Endometrial microvascular endothelial cells (primary cell): Measurements from ENCODE around the gene KDM4B. TPM values are rescaled to one million over a fixed set of nuclear protein-coding genes. Genes with fewer than 3 reads are reported as not detected.

Experiments
- in situ Hi-C: cut with HindIII; loops from 2 replicates; pipeline ENCODE4 v1.10.0; 2017; ENCODE audit warnings: low sequenced_read_pairs, low pct_unique_long_range_greater_than_20kb; ENCODE audit errors: inconsistent ontology term
- total RNA-seq: library from RNA; depleted of rRNA; stranded (reverse); fragments of >200 nt; gene quantifications from one replicate; pipeline ENCODE4 v1.2.3, GENCODE V29; 2015; ENCODE audit errors: inconsistent ontology term

The KDM4B gene
- total RNA-seq, 1 donor from 2014 or later = 12.5 TPM

DNA sequence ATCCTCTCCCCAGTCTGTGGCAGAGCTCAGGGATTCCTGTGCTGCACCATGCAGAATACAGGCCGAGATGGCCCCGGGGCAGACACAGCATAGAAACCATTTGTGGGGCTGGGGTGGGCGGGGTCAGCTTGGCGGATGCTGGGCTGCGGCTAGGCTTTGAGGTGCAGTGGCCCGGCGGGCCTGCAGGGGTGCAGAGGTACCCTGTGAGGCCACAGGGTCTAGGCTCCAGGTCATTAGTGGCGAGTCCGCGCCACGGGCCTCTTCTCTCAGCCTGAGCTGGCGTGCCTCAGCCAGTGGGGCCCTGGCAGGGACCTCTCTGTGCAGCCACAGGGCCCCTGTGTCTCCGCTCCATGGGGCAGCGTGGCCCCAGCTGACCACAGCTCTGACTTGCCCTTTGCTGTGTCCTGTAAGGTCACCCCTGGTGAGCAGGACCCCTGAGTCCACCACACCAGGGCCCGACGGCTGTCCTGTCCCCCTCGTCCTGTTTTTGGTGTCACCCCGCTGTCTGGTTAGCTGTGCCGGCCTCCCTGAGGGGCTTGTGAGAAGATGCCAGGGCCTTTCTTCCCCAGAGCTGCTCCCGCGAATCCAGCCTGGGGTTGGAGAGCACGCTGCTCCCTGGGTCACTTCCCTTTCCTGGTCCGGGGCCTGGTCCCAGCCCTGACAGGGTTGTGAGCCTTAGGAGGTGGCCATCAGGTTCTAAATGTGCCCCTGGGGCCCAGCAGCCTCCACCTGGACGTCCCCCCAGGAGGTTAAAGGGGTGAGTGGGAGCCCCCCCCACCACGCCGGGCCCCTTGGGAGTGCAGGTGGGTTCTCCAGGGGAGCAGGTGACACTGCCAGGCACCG is 12.1 kb downstream of the KDM4B start:
- in situ Hi-C loops = no loop called here

DNA sequence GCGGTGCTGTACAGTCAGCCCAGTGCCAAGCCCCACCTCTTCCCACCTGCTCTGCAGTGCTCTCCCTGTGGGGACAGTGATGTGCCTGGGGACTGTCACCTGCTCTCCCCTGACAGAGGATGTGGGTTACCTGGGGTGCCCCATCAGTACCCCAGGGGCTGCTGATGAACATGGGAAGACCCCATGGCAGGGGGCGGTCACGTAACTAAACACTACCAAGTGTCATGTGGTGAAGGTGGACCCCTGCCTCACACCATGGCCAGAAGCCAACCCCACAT is 12.7 kb downstream of the KDM4B start:
- in situ Hi-C loops = no loop called here

DNA sequence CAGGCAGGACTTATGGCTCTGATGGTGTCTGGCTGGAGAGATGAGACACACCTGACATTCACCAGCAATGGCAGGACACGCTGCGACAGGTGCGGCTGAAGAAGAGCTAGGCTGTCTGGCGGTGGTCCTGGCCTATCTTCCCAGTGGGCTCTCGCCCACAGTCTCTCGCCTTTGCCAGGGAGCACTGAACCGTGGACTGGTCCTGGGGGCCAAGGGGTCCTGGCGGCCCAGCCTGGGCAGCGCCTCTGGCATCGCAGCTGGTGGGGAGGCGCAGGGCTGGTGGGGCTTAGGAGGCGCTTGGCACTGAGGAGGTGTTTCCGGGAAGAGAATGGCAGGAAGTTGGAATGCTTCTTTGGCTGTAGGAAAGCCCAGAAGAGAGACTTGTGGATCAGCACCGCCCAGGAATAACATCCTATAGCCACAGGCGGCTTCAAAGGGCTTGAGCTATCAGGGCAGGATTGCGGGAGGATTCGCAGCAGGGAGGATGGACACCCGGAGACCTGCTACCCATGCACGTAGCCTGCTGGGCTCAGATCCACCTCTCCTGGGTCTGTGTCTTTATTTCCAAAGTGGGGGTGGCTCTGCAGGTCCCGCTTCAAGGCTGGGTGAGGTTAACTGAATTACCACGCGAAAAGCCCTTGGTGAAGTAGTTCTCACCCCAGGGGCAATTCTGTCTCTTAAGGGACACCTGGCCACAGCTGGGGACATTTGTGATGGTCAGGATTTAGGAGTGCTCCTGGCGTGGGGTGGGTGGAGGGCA is 14.6 kb downstream of the KDM4B start:
- in situ Hi-C loops = no loop called here

DNA sequence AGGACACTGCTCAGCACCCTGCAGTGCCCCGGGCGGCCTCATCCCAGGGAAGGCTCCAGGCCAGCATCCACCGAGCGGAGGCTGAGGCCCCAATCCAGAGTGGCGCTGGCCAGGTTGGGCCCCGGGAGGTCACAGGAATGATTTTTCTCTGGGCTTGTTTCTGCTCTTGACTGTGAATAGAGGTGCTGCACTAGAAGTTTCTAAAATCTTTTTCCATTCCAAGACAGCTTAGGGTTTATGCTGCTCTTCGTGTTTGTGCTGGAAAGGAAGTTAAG is 15.1 kb downstream of the KDM4B start:
- in situ Hi-C loops = no loop called here

DNA sequence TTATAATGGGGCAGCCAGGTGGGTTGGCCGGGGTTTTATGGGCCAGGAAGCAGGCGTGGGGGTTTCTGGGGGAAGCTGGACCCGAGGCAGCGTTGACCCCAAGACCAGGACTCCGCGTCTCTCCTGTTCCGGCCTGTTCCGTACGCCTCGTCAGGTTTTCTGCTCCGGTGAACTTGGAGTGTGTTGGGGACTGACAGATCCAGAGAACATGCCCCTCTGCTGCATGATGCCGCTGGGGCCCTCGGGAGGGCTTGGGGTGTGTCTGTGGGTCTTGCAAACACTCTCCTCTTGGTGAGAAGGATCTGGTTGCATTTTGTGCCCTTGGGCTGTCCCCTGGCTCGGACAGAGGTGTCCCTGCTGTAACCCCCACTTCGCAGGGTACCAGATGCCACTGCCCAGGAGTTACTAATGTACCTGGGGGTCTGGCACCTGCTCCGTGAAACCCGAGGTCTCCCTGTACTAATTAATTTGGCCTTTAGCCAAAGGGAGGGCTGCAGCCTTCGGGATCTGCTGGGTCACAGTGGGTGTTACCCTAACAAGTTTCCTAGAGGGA is 15.6 kb downstream of the KDM4B start:
- in situ Hi-C loops = no loop called here

DNA sequence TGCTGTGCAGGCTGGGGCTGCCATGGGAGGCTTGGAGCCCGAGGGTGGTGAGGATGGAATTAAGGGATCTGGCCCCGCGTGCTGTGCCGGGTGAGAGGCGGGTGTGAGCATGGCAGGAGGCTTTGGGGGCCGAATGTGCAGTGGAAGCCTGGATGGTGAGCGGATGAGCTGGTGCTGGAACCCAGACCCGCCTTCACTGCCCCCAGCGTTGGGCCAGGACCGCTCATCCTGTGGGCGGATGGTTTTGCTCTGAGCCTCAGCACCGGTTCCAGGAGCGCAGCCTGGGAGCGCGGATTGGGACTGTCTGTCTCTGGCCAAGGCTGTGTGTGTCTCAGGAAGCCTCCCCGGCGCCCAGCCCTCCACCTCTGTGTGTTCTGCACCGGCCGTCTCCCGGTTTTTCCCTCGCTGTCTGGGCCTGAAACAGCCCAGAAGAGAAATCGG is 16.7 kb downstream of the KDM4B start:
- in situ Hi-C loops = no loop called here

DNA sequence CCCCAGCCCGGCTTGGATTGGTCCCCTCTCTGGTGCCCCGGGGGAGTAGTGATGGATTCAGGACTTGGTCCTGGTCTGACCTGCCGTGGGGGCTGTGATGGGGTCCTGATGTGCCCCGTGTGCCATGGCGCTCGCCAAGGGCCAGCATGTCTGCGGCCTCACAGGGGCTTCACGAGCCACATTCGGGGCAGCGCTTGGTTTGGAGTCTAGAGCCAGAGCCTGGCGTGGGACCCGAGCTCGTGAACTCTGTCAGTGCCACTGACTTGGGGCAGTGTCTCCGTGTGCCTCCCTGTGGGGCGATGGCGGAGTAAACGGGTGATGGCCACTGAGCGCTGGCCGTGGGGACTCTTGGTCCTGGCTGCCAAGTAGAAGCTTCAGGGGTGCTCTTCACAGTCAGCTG is 17.1 kb downstream of the KDM4B start:
- in situ Hi-C loops = no loop called here

DNA sequence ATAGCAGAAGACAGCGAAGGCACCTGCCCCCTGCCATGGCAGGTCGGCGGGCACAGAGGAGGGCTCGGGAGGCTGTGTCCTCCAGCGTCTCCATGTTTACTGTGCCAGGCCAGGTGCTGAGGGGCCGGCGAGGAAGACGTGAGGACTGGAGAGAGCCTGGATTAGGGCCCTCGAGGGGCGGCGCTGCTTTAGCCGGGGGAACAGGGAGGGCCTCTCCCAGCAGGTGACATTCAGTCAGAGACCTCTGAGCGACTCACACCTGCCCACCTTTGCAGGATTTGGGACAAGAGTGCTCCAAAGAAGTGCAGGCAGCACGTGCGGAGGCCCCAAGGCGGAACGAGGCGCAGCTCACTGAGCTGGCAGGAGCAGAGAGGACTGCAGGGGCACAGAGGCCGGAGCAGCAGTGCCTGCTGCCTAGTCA is 17.6 kb downstream of the KDM4B start:
- in situ Hi-C loops = no loop called here

DNA sequence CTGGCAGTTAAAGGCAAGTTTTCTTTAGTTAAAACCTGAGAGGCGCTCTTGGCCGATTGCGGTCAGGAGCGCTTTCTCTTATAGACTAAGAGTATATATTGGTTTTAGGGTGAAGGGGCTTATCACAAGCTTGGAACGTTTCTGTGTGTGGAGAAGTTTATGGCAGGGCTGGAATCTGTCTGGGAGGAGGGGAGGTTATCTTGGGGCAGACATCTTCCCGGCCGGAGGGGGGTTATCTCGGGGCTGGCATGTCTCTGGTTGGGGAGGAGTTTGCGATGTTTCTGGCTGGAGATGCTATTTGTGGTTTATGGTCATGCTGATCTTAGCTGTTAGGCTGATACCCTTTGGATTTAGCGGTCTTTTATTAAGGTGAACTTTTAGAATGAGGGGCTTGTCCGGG is 18.3 kb downstream of the KDM4B start:
- in situ Hi-C loops = no loop called here

DNA sequence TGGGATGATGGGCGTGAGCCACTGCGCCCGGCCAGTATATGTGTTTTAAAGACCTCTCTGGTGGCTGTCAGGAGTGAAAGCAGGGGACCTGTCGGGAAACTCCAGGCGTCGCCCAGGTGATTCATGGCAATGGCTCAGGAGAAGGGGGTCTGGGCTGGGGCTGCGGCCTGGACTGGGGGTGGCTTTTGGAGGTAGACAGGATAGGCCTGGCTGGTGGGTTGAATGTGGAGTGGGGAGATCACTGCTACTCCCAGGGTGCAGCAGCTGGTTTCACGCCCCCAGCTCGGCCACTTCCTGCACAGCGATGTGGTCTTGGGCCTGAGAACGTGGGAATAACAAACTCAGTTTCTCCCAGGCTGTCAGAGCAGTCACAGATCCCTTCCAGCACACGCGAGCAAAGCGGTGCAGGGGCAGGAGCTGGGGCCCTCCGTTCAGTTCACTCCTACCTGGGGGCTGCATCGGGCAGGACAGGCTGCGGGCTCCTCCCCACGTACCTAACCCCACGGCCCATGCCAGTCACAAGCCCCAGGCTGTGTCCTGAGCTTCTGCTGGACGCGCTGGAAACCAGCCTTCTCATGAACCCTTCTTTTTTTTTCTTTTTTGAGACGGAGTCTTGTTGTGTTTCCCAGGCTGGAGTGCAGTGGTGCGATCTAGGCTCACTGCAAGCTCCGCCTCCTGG is 18.9 kb downstream of the KDM4B start:
- in situ Hi-C loops = no loop called here

DNA sequence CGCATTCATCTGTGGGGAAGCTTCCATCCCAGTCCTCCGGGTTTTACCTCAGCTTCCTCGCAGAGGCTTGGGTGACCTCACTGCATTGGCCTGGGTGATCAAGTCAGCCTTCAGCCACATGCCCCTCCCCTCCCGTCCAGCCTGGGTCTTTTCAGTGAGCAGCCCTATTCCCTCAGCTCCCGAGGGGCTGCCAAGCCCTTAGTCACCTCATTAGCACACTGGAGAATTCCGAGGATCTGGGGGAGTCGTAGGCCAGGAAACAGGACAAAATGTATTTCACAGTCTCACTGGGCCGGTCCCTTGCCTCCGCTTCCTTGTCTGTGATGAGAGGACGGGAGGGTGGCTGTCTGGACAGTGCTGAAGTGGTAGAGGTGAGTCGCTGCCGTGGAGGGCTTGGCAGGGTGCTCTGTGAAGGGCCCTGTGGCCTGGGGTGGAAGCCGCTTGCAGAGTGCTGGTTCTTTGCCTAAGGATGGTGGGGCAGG is 19.9 kb downstream of the KDM4B start:
- in situ Hi-C loops = no loop called here

DNA sequence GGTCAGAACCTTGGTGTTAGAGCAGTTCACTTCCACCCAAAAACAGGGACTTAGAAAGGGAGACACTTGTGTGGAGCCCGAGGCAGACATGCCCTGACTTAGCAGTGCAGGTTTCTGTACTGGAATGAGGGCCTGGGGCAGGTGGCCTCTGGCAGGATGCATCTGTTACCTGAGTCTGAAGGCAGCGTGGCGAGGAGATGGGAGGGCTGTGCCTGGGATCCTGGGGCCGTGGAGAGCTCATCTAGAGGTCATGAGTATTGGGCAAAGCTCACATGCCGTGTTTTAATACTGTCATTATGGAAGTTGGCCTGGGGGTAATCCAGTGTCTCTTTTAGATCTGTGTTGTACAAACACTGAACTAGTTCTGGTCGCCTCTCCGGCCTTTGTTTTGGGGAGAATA is 21.4 kb downstream of the KDM4B start:
- in situ Hi-C loops = no loop called here

DNA sequence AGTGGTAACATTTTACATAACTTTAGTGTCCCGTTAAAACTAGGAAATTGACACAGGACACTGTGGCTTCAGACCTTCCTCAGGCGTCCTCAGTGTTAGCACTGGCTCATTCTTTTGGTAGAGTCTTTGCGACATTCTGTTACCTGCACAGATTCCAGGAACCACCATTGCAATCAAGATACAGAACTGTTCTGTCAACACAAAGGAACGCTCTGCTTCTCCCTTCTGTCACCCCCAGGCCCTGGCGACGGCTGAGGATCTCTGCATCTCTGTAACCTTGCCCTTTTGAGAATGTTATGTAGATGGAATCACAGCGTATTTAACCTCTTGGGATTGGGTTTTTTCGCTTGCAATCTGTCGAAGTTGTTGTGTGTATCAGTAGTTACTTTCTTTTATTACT is 22.6 kb downstream of the KDM4B start:
- in situ Hi-C loops = no loop called here

DNA sequence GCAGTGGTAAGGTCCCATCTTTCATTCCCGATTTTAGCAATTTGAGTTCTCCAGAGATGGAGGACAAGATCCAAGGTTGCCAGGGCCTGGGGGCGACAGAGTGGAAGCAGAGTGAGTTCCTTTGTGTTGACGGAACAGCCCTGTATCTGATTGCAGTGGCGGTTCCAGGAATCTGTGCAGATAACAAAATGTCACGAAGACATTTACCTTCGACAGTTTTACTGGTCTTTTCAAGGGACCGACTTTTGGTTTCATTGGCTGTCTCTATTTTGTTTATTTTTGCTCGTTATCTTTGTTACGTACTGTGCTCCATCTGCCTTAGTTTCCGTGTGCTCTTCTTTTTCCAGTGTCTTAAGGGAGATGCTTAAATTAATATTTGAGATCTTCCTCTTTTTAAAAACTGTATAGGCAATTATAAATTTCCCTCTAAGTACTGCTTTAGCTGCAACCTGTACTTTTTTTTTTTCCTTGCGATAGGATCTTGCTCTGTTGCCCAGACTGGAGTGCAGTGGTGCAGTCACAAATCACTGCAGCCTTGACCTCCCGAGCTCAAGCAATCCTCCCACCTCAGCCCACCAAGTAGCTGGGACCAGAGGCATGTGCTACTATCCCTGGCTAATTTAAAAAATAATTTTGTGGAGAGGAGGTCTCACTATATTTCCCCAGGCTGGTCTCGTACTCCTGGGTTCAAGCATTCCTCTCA is 23.2 kb downstream of the KDM4B start:
- in situ Hi-C loops = no loop called here

DNA sequence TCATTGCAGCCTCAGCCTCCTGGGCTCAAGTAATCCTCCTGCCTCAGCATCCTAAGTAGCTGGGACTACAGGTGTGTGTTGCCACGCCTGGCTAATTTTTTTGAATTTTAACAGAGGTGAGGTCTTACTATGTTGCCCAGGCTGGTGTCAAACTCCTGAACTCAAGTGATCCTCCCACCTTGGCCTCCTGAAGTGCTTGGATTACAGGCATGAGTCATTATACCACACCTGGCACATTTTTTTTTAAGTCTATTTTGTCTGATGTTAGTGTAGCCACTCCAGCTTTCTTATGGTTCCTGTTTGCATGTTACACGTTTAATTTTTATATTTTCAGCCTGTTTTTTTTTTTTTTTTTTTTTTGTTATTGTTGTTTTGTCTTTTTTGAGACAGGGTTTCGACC is 24.8 kb downstream of the KDM4B start:
- in situ Hi-C loops = no loop called here

DNA sequence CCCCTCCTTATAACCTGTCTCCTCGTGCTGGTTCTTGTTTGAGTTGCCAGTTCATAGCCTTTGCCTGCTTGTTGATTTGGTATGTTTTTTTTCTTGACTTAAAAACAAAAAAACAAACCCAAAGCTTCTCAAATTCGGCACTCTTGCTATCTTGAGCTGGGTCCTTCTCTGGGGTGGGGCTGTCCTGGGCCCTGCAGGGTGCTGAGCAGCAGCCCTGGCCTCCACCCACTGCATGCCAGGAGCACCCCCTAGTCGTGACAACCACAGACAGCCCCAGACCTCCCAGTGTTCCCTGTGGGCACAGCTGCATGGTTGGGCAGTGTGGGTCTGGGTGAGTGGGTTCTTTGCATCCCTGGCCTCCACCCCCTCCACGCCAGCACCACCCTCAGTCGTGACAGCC is 27.8 kb downstream of the KDM4B start:
- in situ Hi-C loops = no loop called here

DNA sequence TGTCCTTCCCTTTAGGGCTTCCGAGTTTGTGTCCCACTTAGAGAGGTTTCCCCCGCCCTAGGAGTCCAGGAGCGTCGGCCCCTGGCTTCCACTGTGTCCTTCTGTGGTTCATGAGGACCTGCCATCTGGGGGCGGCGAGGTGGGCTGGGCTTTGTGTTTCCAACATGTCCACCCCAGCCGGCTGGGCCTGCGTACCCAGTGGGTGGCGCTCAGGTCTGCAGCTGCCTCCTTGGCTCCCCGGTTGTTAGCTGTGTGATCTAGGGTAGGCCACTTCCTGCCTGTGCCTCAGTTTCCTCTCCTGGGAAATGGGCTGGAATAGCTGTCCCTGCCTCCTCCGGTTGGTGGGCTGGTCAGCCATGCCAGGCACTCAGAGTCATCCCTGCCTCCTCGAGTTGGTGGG is 28.4 kb downstream of the KDM4B start:
- in situ Hi-C loops = no loop called here

DNA sequence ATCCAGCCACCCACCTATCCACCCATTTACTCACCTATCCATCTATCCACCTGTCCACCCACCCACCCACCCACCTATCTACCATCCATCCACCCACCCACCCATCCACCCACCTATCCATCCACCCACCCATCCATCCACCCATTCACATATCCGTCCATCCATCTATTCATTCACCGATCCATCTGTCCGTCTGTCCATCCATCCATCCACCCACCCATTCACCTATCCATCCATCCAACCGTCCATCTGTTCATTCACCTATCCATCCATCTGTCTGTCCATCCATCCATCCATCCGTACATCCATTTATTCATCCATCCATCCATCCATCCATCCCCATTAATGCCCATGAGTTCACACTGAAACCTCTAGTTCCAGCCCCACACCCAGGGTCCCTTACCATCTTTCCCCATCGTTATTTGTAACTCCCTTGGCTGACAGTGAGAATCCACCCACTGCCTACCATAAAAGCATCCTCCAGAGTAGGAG is 31.3 kb downstream of the KDM4B start:
- in situ Hi-C loops = no loop called here

DNA sequence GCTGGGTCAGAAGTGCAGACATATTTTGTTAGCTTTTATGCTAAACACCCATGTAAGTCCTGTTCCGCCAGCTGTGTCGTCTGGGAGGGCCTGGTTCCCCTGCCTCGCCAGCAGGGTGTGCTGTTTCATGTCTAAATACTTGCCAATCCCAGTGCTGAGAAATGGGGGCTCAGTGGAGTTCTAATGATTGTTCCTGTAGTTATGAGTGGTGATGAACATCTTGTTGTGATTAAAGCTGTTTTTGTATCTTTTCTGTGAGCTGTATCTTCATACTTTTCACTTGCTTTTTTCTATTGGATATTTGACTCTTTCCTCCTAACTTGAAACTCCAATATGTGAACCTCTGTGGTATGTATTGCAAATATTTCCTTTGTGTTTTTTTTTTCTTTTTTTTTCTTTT is 32.7 kb downstream of the KDM4B start:
- in situ Hi-C loops = no loop called here
